HG02943 (cell line): ENCODE results near the gene SLC22A17.

ENCODE experiments used
- ATAC-seq: cut with Tn5 transposase; IDR thresholded peaks from one replicate; pipeline ENCODE4 v1.9.1; 2021; ENCODE audit warnings: mild to moderate bottlenecking, low read depth, moderate library complexity; ENCODE audit not compliant: unreplicated experiment

SLC22A17 gene

GRCh38 chr14:23364164-23365035 lies 11.7 kb upstream of the SLC22A17 start:
- ATAC-seq, result no peak

GRCh38 chr14:23362200-23362599 lies 9.5 kb upstream of the SLC22A17 start:
- no peak for ATAC-seq

- ATAC-seq, result no peak
Measured at GRCh38 chr14:23361763-23362162, 9.1 kb upstream of the SLC22A17 start.

- no peak for ATAC-seq
Measured at GRCh38 chr14:23361320-23361719, 8.6 kb upstream of the SLC22A17 start.

GRCh38 chr14:23360496-23360895 lies 7.8 kb upstream of the SLC22A17 start:
- no peak for ATAC-seq

- ATAC-seq, result no peak
Measured at GRCh38 chr14:23359722-23360447, 7.2 kb upstream of the SLC22A17 start.

GRCh38 chr14:23359167-23359626 lies 6.5 kb upstream of the SLC22A17 start:
- ATAC-seq, result no peak

GRCh38 chr14:23358553-23359166 lies 6.0 kb upstream of the SLC22A17 start:
- no peak for ATAC-seq

GRCh38 chr14:23358042-23358441 lies 5.4 kb upstream of the SLC22A17 start:
- ATAC-seq, result no peak

GRCh38 chr14:23357261-23357660 lies 4.6 kb upstream of the SLC22A17 start:
- no peak for ATAC-seq

GRCh38 chr14:23356662-23357061 lies 4.0 kb upstream of the SLC22A17 start:
- ATAC-seq, result no peak

- no peak for ATAC-seq
Measured at GRCh38 chr14:23355871-23356435, 3.3 kb upstream of the SLC22A17 start.

GRCh38 chr14:23354990-23355389 lies 2.3 kb upstream of the SLC22A17 start:
- no peak for ATAC-seq

- ATAC-seq, result no peak
Measured at GRCh38 chr14:23353433-23353780, 720 bp upstream of the SLC22A17 start.

- ATAC-seq, result no peak
Measured at GRCh38 chr14:23351681-23352505, 794 bp downstream of the SLC22A17 start.

GRCh38 chr14:23349156-23349845 lies 3.4 kb downstream of the SLC22A17 start:
- no peak for ATAC-seq

- ATAC-seq, result no peak
Measured at GRCh38 chr14:23348297-23348655, 4.4 kb downstream of the SLC22A17 start.

GRCh38 chr14:23347406-23348296 lies 5.0 kb downstream of the SLC22A17 start:
- no peak for ATAC-seq
